HG03442 (cell line): Measurements from ENCODE around the gene PLK2.

Source experiments
- ATAC-seq: cut with Tn5 transposase; IDR thresholded peaks from one replicate; pipeline ENCODE4 v1.9.1; 2021; ENCODE audit warnings: mild to moderate bottlenecking, moderate library complexity; ENCODE audit not compliant: unreplicated experiment

PLK2 gene

GRCh38 chr5:58451732-58452565 lies 7.9 kb downstream of the PLK2 start:
- no peak for ATAC-seq

- no peak for ATAC-seq
Measured at GRCh38 chr5:58450811-58451629, 8.9 kb downstream of the PLK2 start.

- ATAC-seq, result no peak
Measured at GRCh38 chr5:58450018-58450417, 9.9 kb downstream of the PLK2 start.

GRCh38 chr5:58447226-58447625 lies 12.7 kb downstream of the PLK2 start:
- no peak for ATAC-seq

- no peak for ATAC-seq
Measured at GRCh38 chr5:58446024-58446423, 13.9 kb downstream of the PLK2 start.

- ATAC-seq, result no peak
Measured at GRCh38 chr5:58444805-58445204, 15.1 kb downstream of the PLK2 start.

- no peak for ATAC-seq
Measured at GRCh38 chr5:58440901-58441460, 18.9 kb downstream of the PLK2 start.

- ATAC-seq, result no peak
Measured at GRCh38 chr5:58439094-58439644, 20.7 kb downstream of the PLK2 start.

GRCh38 chr5:58437661-58438060 lies 22.2 kb downstream of the PLK2 start:
- ATAC-seq, result no peak

GRCh38 chr5:58431832-58432231 lies 28.1 kb downstream of the PLK2 start:
- no peak for ATAC-seq

- ATAC-seq, result no peak
Measured at GRCh38 chr5:58412932-58413331, 47.0 kb downstream of the PLK2 start.

- ATAC-seq, result no peak
Measured at GRCh38 chr5:58412081-58412480, 47.8 kb downstream of the PLK2 start.

- no peak for ATAC-seq
Measured at GRCh38 chr5:58411372-58411771, 48.5 kb downstream of the PLK2 start.

GRCh38 chr5:58410441-58410840 lies 49.4 kb downstream of the PLK2 start:
- no peak for ATAC-seq

GRCh38 chr5:58407042-58407719 lies 52.7 kb downstream of the PLK2 start:
- no peak for ATAC-seq

- no peak for ATAC-seq
Measured at GRCh38 chr5:58406394-58406793, 53.5 kb downstream of the PLK2 start.

GRCh38 chr5:58405175-58405574 lies 54.7 kb downstream of the PLK2 start:
- ATAC-seq, result no peak

- no peak for ATAC-seq
Measured at GRCh38 chr5:58404734-58405133, 55.2 kb downstream of the PLK2 start.
